ENCODE data around the gene YIPF3.

- TF ChIP-seq CTCF (IDR thresholded peaks at IDR 0.05; ENCODE audit: insufficient read depth, low read length) (no peak), POLR2AphosphoS5 (IDR thresholded peaks at IDR 0.05; ENCODE audit: low read depth) (no peak), GABPA (IDR thresholded peaks at IDR 0.05; ENCODE audit: low read depth) (no peak)
- TF ChIP-seq, protein P1, sequence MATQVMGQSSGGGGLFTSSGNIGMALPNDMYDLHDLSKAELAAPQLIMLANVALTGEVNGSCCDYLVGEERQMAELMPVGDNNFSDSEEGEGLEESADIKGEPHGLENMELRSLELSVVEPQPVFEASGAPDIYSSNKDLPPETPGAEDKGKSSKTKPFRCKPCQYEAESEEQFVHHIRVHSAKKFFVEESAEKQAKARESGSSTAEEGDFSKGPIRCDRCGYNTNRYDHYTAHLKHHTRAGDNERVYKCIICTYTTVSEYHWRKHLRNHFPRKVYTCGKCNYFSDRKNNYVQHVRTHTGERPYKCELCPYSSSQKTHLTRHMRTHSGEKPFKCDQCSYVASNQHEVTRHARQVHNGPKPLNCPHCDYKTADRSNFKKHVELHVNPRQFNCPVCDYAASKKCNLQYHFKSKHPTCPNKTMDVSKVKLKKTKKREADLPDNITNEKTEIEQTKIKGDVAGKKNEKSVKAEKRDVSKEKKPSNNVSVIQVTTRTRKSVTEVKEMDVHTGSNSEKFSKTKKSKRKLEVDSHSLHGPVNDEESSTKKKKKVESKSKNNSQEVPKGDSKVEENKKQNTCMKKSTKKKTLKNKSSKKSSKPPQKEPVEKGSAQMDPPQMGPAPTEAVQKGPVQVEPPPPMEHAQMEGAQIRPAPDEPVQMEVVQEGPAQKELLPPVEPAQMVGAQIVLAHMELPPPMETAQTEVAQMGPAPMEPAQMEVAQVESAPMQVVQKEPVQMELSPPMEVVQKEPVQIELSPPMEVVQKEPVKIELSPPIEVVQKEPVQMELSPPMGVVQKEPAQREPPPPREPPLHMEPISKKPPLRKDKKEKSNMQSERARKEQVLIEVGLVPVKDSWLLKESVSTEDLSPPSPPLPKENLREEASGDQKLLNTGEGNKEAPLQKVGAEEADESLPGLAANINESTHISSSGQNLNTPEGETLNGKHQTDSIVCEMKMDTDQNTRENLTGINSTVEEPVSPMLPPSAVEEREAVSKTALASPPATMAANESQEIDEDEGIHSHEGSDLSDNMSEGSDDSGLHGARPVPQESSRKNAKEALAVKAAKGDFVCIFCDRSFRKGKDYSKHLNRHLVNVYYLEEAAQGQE (IDR thresholded peaks at IDR 0.05; ENCODE audit: insufficient replicate concordance, low read depth), result no peak
These were observed 42.6 kb upstream of the YIPF3 start for GRCh38 chr6:43559328-43559727.

All from HL-60 (cell line).